GDM1 (cell line): ENCODE results near the gene LCE7A.

Source experiments
- DNase-seq: peaks from one replicate; lab custom pipeline; 2025; lab: John Stamatoyannopoulos, UW

The LCE7A gene

GRCh38 chr1:152880316-152880715 is 20.5 kb downstream of the LCE7A start:
- no peak for DNase-seq

DNA sequence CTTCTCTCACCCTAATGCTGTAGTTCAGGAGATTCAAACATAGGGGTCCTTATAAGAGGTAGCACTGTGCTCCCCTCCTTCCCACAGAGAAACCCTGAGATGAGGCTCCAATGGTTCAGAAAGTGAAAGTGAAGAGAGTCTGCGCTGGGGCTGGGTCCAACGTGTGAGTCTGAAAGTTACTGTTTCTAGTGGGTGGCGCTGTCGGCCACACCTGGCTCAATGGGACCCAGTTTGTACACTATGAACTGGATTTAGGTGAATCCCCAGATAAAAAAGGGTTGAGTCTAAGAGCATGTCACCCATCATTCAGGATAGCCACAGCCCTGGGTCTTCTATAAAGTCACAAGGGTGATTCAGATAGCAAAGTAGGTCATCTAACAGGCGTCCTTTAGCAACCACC is 21.1 kb downstream of the LCE7A start:
- no peak for DNase-seq

- DNase-seq = no peak
Observed at GRCh38 chr1:152884085-152884484, 24.3 kb downstream of the LCE7A start.

DNA sequence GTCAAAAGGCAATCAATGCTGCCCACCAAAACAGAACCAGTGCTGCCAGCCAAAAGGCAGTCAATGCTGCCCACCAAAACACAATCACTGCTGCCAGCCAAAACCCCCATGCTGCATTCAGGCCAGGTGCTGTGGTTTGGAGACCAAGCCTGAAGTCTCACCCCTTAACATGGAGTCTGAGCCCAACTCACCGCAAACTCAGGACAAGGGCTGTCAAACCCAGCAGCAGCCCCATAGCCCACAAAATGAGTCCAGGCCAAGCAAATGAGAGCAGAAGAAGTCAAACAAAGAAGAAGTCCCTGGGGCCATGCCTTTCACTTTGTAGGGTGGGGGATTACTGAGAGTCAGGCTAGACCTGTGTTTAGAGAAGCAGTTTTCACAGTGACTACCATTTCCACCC is 24.7 kb downstream of the LCE7A start:
- no peak for DNase-seq

DNA sequence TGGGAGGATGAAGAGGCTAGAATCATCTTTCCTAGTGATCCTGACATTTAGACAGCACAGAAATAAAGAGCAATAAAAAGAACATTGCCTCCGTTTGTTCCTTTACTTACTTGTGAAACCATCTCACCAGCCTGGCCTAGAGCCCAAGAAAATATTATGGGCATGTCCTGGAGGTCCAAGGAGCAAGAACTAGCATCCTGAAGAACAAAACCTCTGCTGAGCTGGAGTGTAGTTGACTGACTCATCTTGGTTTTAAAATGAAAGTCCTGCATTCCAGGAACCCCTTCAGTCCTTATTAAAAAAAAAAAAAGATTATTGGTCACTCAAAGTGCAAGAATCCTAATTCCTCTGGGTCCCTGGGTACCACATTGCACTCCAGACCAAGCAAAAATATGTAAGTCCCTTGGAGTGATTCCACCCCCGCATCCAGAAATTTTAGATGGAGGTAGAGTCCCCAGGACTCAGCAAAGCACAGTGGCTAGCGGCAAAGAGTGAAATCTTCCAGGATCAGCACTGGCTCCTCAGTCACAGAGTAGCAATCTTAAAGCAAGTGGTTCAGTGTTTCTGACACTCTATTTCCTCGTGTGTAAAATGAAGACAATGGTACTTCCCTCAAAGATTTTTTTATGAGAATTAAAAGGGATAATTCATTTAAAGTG is 25.3 kb downstream of the LCE7A start:
- DNase-seq = no peak

DNA sequence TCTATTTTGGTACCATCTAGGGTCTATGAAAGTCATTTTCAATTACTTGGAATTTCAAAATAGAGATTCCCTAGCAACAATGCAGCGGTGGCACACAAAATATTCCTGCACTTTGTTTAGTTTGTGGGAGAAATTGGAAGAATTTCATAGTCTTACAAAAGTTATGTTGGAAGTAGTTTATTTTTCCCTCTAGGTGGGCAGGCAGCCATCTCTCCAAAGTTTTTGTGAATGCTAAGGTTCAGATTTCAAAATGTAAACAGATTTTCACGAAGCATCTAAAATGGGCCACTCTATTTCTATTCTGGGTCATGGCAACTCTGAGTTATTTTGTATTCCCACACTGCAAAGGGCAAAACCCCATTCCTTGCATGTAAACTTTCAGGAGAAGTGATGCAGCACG is 26.3 kb downstream of the LCE7A start:
- DNase-seq = no peak

DNA sequence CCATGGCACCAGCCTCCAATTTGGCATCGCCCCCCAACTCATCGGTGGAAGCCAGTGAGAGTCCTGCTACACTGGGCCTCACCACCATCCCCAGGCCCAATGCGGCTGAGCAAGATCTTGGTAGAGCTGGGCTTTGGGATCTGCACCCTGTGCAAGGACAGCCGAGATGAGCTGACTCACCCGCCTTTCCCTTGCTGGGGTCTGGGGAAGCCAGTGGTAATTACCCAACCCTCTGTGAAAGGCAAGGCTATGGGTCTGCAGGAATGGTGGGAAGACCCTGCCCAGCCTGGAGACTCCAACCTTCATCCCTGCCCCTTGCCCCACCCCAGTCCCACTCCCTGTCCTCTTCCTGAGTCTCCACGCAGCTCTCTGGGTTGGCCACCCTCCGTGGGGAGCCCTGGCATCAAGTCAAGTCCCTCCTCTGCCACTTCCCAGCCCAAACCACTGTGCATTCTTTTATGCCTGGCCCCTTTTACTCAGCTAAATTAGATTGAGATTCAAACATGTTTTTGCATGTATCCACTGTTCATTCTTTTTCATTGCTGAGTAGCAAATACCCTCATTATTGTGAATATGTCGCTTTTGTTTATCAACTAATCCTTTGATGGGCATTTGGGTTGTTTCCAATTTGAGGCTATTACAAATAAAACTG is 27.1 kb downstream of the LCE7A start:
- DNase-seq = no peak

GRCh38 chr1:152888126-152888525 is 28.3 kb downstream of the LCE7A start:
- no peak for DNase-seq

GRCh38 chr1:152899027-152899426 is 39.2 kb downstream of the LCE7A start:
- DNase-seq = no peak

DNA sequence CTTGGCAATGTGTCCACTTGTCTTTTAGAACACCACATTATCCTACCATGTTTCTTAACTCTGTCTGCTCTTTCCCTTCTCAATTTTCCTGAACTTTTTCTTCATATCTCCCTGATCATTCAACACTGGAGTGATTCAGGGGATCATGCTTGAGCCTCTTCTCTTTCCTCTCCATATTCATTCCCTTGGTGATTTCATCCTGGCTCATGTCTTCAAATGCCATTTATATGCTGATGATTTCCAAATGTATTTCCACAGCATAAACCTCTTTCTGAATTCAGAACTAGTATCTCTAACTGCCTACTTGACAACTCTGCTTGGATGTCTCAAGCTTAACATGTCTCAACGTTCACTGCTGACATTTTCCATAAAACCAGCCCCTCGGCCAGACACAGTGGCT is 40.1 kb downstream of the LCE7A start:
- DNase-seq = no peak

DNA sequence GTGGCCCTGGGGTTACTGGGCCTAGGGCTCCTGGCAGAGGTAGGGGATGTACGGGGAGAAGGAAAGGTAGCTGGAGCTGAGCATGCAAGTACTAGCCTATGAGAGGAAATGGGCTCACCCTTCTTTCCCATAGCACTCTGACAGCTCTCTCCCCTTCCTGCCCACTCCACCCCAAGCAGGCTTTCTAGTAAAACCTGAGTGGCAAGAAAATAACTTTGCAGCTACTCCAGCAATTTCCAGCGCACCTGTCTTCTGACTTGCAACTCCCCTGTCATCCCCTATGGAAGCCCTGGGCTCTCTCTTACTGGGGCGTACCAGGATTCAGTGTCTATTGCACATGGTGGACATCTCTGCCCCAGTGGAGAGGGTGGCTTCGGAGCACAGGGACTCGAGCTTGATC is 41.8 kb downstream of the LCE7A start:
- no peak for DNase-seq

GRCh38 chr1:152902636-152903035 is 42.8 kb downstream of the LCE7A start:
- no peak for DNase-seq

DNA sequence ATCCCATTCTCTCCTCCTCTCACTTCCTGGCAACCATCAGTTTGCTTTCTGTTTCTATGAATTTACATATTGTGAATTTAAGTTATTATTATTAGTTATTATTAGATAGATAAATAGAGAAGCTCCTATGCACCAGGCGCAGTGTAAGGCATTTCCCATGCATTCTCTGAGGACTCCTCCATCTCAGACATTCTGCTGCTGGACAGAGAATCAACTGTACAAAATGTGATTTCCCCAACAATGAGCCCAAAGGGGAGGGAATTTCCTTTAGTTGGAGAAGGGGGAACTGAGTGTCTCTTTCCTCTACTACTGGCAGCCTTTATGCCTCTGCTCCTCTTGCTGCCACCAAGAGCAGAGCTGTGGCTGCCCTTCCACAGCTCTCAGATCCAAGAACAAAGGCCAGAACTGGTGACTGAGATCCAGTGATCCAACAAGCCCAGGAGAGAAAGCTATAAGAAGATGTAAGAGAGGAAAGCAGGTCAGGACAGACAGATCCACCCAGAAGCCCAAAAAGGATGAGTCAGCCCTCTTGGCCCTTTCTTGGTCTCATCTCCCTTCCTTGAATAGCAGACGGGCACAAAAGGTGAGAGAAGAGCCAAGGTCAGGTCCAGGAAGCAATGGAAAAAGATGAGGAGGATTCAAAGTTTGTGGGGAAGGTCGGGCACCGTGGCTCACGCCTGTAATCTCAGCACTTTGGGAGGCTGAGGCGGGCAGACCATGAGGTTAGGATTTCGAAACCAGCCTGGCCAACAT is 45.1 kb downstream of the LCE7A start:
- DNase-seq = no peak

- DNase-seq = no peak
Observed at GRCh38 chr1:152906023-152906565, 46.3 kb downstream of the LCE7A start.

DNA sequence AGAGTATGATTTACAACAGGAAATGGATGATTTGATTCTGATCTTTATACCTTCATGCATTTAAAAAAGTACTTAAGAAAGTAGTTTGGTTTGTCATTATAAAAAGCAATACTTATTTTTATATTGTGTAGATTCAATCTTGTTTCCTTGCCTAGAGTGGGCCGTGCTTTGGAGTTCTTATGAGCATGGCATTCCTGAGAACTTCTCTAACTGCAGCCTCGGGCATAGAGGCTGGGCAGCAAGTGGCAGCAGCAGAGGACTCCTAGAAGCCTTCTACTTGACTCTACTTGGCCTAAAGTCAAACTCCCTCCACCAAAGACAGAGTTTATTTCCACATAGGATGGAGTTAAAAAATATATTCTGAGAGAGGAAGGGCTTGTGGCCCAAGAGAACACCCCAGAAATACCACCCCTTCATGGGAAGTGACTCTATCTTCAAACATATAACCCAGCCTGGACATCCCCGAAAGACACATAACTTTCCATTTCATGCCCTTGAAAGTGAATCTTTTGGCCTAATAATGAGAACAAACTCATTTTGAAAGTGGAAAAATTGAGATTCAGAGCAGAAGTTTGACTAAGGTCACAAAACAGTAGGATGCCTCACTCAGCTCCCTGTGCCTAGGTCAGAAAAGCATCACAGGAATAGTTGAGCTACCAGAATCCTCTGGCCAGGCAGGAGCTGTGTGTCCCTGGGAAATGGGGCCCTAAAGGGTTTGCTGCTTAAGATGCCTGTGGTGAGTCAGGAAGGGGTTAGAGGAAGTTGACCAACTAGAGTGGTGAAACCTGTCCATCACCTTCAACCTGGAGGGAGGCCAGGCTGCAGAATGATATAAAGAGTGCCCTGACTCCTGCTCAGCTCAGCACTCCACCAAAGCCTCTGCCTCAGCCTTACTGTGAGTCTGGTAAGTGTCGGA is 48.1 kb downstream of the LCE7A start, which contains the start of gene IVL:
Gene IVL (plus strand): TSS at position 861 of the 916 bp plus-strand sequence. CDS start 1,252 bp downstream, outside the sequence.
- no peak for DNase-seq

- no peak for DNase-seq
Observed at GRCh38 chr1:152909206-152909605, 49.4 kb downstream of the LCE7A start.
